ENCODE results near the gene DMBT1.

Gene DMBT1

DNA sequence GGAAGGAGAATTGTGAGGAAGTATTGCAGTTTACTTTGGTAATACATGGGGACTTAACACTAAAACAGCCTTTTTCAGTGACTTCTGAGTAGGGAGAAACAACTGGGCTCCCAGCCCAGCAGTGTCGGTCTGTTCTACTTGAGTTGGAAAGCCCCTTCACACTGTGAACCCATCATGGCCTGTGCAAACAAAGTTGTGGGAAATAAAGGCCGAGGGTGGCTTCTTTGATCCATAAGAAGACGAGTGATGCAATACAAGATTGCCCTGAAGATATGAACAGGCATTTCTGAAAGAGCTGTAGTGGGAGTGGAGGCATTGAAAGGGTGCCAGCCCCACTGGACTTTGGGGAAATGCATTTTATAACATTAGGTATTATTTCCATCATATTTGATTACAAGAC, 110.8 kb downstream of the DMBT1 start:
- no peak for DNase-seq (ENCODE audit: low read depth, low spot score)

DNA sequence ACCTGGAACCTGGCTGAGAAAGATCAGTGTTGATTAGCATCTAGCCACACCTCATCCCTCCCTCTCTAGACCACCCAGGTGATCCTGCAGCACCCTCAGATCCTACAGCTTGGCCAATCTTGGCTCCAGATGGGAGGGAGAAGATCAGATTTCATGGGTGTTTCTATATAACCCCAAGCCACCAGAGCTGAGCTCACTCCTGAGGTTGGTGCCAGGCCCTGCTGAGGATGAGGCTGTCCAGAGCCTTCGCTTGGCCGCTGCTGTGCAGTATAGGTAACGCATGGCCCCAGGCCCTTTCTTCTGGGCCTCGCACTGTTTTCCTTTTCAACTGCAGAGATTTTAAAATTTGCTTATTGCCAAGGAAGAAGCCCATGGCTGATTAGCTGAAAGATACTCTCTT, 112.1 kb downstream of the DMBT1 start:
- DNase-seq (ENCODE audit: low read depth, low spot score): no peak

DNA sequence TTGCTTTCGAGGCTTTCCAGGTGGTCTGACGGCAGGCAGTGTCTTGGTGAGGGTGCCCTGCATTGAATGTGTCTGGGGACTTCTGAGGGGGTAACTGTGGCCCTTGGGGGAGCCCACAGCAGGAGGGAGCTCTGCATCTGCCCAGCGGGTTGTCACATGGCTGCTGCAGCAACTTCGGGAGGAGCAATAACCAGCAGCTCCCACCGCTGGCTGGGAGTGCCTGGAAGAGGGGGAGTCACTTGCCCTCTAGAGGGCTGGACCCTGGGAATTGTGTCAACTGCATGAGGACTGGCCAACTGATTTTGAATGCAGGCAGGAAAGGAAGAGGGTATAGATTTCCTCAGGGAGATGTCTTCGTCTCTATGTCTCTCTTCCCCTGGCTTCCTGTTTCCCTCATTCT, 112.7 kb downstream of the DMBT1 start:
- DNase-seq (ENCODE audit: low read depth, low spot score): no peak

DNA sequence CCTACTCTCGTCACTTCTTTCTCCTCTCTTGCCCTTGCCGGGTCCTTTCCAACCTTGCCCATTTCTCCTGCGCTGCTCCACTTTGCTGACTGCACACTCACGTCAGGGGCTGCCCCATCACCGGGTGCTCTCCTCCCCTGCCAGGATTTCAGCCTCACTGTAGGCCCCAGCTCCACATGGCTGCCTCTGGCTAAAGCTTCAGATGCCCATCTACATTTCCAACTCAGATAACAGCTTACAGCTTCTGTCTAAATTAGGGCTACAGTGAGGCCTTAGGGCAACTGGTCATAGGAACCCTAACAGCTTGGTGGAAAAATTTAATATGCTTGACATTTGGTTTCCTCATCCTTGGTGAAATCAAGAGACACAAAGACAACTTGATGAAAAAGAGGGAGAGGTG, 113.2 kb downstream of the DMBT1 start:
- no peak for DNase-seq (ENCODE audit: low read depth, low spot score)

DNA sequence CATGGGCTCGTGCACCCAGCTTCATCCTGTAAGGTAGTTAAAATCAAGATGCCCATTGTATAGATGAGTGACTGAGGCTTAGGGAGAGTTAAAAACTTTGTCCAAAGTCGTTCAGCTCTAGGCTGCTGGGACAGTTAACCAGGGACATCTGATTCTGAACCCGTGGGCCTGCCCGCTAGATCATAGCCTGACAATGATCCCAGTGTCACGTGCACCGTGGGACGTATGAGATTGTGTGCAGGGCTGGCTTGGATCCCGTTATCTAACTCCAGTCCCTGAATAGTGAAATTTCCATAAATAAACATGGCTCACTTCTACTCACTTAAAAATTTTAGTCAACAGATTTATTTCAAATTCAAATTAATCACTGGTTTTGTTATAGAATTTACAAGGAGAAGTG, 114.2 kb downstream of the DMBT1 start:
- DNase-seq (ENCODE audit: low read depth, low spot score): no peak

DNA sequence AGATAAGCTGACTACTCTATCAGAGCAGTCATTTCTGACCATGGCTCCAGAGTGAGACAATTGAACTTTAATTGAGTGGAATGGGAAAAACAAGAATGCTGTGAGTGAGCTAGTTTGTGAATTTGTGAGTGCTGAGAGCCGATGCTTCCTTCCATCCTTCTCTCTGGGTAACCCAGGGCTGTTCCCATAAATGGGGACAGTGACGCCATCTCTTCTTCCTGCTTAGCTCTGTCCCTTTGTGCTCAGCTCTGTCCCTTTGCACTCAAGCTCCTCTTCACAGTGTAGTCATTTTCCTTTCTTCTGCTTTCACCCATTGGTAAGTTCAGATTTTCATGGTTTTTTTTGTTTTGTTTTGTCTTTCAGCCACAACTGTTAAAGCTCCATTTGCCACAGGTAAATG, 114.7 kb downstream of the DMBT1 start:
- no peak for DNase-seq (ENCODE audit: low read depth, low spot score)

DNA sequence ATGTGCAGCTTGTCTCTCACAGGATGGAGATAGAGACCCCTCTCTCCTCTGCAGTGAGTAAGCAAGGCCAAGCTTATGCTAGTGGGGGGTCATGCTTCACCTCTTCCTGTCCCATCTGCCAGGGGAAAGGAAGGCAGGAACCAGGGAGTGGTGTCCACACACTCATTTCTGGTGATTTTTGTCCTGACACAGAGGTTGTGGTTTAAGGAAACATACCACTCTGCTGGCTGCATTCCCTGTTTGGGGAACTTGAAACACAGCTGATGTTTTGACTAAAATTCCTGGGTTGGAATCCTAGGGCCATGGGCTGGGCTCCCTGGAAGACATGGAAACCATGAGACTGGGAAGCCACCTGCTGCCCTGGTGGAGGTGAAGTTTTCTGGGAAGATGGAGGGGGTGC, 117.7 kb downstream of the DMBT1 start:
- no peak for DNase-seq (ENCODE audit: low read depth, low spot score)

DNA sequence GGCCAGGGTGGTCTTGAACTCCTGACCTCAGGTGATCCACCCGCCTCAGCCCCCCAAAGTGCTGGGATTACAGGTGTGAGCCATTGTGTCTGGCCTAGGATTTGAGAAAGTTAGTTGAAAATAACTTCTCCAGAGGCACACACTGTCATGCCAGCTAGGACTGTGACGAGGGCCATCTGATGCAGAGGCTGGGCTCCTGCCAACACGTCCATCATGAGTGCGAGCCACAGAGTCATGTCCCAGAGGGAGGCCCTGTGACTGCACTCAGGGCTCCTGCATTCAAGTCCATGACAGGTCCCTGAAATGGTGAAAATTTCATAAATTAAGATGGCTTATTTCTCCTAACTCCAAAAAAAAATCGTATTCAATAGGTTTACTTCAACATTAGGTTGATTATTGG, 122.0 kb downstream of the DMBT1 start:
- no peak for DNase-seq (ENCODE audit: low read depth, low spot score)

DNA sequence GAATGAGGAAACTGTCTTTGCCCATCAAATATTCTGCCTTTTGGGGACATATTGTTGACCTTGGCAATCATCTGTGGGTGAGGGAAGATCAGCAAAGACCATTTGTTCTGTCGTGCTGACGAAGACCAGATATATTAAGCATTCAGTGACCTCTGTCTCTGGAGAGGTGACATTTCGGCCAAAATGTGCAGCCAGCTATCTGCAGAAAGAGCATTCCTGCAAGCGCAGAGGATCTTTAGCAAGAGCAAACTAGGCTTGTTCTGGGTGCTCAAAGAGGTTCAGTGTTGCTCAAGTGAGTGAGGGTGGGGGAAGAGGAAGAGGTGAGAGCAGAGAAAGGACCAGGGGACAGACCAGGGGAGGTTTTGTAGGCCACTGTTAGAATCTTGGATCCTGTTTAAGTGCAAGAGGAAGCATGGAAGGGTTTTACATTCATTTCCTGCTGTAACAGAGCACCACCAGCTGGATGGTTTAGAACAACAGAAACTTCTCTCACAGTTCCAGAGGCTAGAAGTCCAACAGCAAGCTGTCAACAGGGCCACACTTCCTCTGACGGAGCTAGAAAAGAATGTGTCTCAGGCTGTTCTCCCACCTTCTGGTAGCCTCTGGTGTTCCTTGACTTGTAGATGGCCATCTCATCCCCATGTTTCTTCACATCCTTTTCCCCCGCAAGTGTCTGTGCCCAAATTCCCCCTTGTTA, 127.9 kb downstream of the DMBT1 start:
- DNase-seq (ENCODE audit: low read depth, low spot score): no peak

DNA sequence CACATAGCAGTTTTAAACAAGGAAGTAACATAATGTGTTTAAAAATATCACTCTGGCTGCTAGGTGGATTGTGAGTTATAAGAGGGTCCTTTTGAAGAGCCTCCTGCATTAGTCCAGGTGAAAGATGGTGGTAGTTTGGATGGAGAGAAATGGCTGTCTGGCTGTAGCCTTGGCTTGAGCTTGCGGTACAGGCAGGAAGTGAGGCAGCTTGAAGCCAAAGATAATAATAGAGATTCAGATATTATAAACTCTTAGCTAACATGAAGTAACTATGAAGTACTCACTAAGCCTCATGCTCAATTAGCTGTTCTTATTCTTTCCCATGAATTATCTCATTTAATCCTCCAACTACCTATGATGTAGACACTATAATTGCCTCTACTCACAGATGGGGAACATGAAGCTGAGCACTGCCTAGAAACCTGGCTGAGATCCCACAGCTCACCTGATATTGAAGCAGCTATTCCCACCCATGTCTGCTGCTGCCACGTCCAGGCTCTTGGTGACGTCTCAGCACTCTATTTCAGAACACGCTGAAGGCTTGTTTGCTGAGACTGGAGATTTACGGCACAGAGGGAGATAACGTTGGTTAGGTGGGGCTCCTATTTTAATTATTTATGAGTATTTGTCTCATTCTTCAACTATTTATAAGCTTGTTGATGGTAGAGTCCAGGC, 128.7 kb downstream of the DMBT1 start:
- DNase-seq (ENCODE audit: low read depth, low spot score): no peak

DNA sequence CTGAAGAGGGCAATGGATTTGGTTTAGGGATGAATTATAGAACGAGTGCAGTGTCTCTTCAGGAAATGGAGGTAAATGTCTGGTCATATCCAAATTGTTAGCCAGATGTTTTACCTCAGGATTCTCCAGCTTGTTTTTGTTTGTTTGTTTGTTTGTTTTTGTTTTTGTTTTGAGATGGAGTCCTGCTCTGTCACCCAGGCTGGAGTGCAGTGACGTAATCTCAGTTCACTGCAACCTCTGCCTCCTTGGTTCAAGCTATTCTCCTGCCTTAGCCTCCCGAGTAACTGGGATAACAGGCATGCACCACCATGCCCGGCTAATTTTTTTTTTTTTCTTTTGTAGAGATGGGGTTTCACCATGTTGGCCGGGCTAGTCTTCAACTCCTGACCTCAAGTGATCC, 132.2 kb downstream of the DMBT1 start:
- DNase-seq (ENCODE audit: low read depth, low spot score): no peak
